Testis (tissue), 2 donors: ENCODE data around the gene UTP4.

Source experiments
- CTCF ChIP-seq, 3 experiments: fragments of 450-650 bp in 2 of 3; fragments of 200-600 bp in 1 of 3; sonication (generic) in 1 of 3; IDR thresholded peaks; one replicate each; pipeline ENCODE4 v1.5.1; 2016 to 2019; ENCODE audit warnings: antibody characterized with exemption in 3 of 3, mild to moderate bottlenecking in 2 of 3, moderate library complexity in 1 of 3
- POLR2A ChIP-seq: fragments of 450-650 bp; IDR thresholded peaks from one replicate; pipeline ENCODE4 v1.6.1; 2017; ENCODE audit warnings: antibody characterized with exemption, mild to moderate bottlenecking, moderate library complexity

DNA sequence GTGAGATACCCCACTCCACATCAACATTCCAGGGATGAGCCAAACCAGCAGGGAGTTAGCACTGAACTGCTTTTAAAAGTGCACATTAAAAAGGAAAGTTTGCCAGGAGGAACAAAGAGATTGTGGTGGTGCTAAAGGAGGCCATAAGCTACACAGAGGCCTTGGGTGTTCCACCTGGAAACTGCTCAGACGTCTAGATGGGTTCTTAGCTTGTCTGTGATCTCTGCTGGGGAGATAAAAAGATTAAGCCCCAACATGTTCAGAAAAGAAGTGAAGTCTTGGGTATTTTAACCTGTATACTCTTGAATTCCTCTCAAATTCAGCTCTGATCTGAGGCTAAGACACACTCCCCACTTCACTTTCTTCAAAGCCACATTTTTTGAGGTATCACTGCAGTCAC is 16.6 kb upstream of the UTP4 start:
- no peak for TF ChIP-seq CTCF (IDR thresholded peaks at IDR 0.05)
- TF ChIP-seq POLR2A, result no peak
